GM12891 (cell line): Measurements from ENCODE around the gene WFDC1.

Source experiments
- DNase-seq: peaks from one replicate; pipeline ENCODE4 v3.0.0; 2011; ENCODE audit warnings: low spot score; ENCODE audit not compliant: insufficient read length
- FAIRE-seq: peaks from 2 replicates; lab custom pipeline; 2011; peaks lifted over from hg19 to GRCh38; lab: Jason Lieb, UNC
- PAX5 ChIP-seq: IDR thresholded peaks from 2 replicates; pipeline ENCODE4 v1.6.1; 2011; ENCODE audit warnings: low read length, moderate library complexity, mild to moderate bottlenecking; ENCODE audit not compliant: insufficient read depth, severe bottlenecking
- POLR2A ChIP-seq: IDR thresholded peaks from 2 replicates; pipeline ENCODE4 v1.6.1; 2011; ENCODE audit warnings: low read depth, low read length, control low read depth
- POLR2AphosphoS5 ChIP-seq: IDR thresholded peaks from 2 replicates; pipeline ENCODE4 v1.6.1; 2011; ENCODE audit warnings: low read depth, low read length, control low read depth
- POU2F2 ChIP-seq: IDR thresholded peaks from 2 replicates; pipeline ENCODE4 v1.6.1; 2011; ENCODE audit warnings: low read depth, mild to moderate bottlenecking, control low read depth, low read length, moderate library complexity
- SPI1 ChIP-seq: IDR thresholded peaks from 2 replicates; pipeline ENCODE4 v1.6.1; 2011; ENCODE audit warnings: low read depth, low read length, control low read depth
- TAF1 ChIP-seq: IDR thresholded peaks from 2 replicates; pipeline ENCODE4 v1.6.1; 2011; ENCODE audit warnings: low read depth, low read length, control low read depth

The WFDC1 gene

DNA sequence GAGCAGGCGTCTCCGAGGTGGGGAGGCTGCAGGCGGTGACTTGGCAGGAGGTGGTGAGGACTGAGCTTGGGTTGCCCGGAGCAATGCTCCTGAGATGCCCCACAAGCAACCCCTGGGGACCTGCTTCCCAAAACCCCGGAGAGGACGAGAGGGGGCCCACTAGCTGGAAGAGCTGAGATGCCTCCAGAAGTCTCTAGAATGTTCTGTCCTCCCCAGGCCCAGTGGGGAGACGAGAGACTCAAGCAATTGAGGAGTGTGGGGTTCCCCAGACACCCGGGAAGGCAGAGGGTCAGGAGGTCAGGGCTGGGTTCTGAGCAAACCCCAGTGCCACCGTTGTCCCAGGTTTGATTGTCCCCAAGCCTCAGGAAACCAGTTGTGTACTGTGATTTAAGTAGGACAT, 52.5 kb downstream of the WFDC1 start:
- no peak for TF ChIP-seq POLR2A
- TF ChIP-seq PAX5 = no peak
- no peak for TF ChIP-seq POLR2AphosphoS5
- no peak for TF ChIP-seq POU2F2
- no peak for TF ChIP-seq TAF1
- TF ChIP-seq SPI1 = no peak
- DNase-seq (no peak), FAIRE-seq (no peak)

GRCh38 chr16:84348386-84348888, 53.8 kb downstream of the WFDC1 start:
- TF ChIP-seq SPI1 (no peak), POLR2A (no peak), POU2F2 (no peak), TAF1 (no peak), PAX5 (no peak), POLR2AphosphoS5 (no peak)
- DNase-seq (no peak), FAIRE-seq (no peak)

DNA sequence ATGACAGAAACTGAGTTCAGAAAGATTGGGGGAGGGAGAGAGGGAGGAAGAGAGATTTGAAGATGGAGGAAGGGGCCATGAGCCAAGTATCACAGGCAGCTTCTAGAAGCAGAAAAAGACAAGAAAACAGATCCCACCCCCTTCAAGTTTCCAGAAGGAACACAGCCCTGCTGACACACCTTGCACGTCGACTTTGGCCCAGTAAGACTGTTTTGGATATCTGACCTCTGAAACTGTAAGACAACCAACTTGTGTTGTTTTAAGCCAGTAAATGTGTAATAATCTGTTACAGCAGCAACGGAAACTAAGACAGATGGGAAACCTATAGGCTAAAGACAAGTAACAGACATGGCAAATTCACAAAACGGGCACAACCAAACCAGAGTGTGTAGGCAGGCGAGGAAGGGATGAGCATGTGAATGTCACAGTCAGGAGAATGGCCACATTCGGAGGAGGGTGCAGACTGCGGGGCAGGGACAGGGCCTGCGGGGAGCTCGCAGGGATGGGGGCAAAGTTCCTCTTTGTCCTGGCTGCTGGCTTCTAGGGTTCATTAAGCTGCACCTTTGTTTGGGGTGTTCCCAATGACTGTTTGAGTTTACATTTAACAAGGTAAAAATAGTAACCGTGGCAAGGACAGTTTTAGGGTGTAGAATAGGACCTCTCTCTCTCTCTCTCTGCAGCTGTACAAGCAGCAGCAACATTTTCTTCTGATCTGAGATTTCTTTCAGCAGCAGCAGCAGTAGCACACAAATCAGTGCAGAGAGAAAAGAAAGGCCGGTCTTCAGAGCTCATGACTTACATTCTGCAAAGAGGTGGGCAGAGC, 55.4 kb downstream of the WFDC1 start:
- DNase-seq (no peak), FAIRE-seq (no peak)
- no peak for TF ChIP-seq POLR2A

- DNase-seq (no peak), FAIRE-seq (no peak)
- TF ChIP-seq TAF1 = no peak
- TF ChIP-seq POLR2A = no peak
- no peak for TF ChIP-seq POLR2AphosphoS5
- TF ChIP-seq SPI1 = no peak
- no peak for TF ChIP-seq PAX5
Measured at GRCh38 chr16:84350685-84351400, 56.2 kb downstream of the WFDC1 start.

- FAIRE-seq (no peak), DNase-seq (no peak)
- TF ChIP-seq POU2F2 (no peak), TAF1 (no peak), POLR2A (no peak), SPI1 (no peak), POLR2AphosphoS5 (no peak), PAX5 (no peak)
Measured at GRCh38 chr16:84351630-84352029, 57.0 kb downstream of the WFDC1 start.

- DNase-seq = no peak
- FAIRE-seq = no peak
- no peak for TF ChIP-seq POLR2AphosphoS5
- no peak for TF ChIP-seq SPI1
Measured at GRCh38 chr16:84354306-84354705, 59.6 kb downstream of the WFDC1 start.

DNA sequence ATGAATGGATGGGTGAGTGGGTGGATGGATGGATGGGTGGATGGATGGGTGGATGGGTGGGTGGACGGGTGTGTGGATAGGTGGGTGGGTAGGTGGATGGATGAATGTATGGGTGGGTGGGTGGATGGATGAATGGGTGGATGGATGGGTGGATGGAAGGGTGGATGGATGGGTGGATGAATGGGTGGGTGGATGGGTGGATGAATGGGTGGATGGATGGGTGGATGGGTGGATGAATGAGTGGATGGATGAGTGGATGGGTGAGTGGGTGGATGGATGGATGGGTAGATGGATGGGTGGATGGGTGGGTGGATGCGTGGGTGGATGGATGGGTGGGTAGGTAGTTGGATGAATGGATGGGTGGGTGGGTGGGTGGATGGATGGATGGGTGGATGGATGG, 60.5 kb downstream of the WFDC1 start:
- no peak for FAIRE-seq
- TF ChIP-seq POLR2AphosphoS5 = no peak
- TF ChIP-seq TAF1 = no peak
- TF ChIP-seq POLR2A = no peak
- no peak for TF ChIP-seq SPI1
- TF ChIP-seq POU2F2 = no peak
- no peak for TF ChIP-seq PAX5
- no peak for DNase-seq

- DNase-seq (no peak), FAIRE-seq (no peak)
- TF ChIP-seq POLR2AphosphoS5 = no peak
- TF ChIP-seq PAX5 = no peak
- no peak for TF ChIP-seq POLR2A
Measured at GRCh38 chr16:84356176-84356575, 61.5 kb downstream of the WFDC1 start.

DNA sequence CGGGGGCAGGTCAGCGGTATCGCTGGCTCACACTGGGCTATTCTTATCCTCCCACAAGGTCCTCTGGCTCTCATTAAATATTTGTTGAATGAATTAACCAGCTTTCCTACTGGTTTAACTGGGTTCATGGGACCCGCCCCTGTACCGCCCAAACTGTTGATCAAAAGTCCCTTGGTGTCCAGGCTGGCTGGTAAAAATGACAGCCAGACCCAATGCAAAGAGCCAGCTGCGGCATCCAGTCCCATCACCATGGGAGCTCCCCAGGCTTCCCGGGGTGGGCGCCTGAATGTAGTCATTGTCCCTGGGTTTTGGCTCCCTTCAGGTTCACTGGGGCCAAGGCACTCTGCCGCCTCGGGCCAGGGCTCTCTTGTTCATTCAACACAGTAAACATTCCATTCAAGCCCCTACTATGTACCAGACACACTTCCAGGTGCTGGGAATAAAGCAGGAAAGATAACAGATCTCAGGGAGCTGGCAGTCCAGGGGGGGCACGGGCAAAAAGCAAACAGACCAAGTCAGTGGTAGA, 62.0 kb downstream of the WFDC1 start:
- FAIRE-seq (no peak), DNase-seq (no peak)
- TF ChIP-seq POLR2A (no peak), PAX5 (no peak), SPI1 (no peak), TAF1 (no peak), POLR2AphosphoS5 (no peak), POU2F2 (no peak)

- FAIRE-seq = no peak
Measured at GRCh38 chr16:84357191-84357651, 62.5 kb downstream of the WFDC1 start.

More at GRCh38 chr16:84357191-84357651, 62.5 kb downstream of the WFDC1 start:
- DNase-seq = no peak
- TF ChIP-seq POLR2AphosphoS5 (no peak), SPI1 (no peak), TAF1 (no peak), POU2F2 (no peak)
